Cerebellar cortex (tissue), 1 donor: ENCODE results near the gene ZCCHC13.
"Not testable (repeated sequence)": the region's sequence is repeated elsewhere in the genome, so short reads cannot be mapped to it uniquely, and the experiment has no call there.

Experiments used
- DNase-seq: peaks from one replicate; pipeline ENCODE4 v3.0.0-alpha.2; 2015; ENCODE audit warnings: low spot score

The ZCCHC13 gene

GRCh38 chrX:74304016-74304415 is at the start of gene ZCCHC13:
Gene ZCCHC13, plus strand, starts transcription at chrX:74304180. Its CDS starts 87 bp downstream, at chrX:74304267.
- DNase-seq: no peak

DNA sequence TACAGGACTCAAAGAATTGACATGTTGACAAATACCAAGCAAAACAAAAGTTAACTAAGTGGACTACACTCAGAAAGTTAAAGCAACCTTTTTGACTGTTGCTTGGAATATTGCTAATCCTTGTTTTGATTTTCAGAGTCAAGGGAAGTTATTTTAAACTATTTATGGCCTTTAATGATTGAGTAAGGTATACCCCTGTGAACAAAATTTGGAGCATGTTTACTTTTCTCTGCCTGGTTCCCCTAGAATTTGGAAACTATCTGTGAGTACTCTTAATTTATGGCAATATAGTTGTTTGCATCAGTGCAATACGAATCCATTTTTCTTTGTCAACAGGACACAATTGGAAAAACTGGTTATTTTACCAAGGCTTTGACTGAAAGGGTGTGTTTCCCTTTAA is 45.9 kb upstream of the ZCCHC13 start:
- DNase-seq: not testable (repeated sequence)

DNA sequence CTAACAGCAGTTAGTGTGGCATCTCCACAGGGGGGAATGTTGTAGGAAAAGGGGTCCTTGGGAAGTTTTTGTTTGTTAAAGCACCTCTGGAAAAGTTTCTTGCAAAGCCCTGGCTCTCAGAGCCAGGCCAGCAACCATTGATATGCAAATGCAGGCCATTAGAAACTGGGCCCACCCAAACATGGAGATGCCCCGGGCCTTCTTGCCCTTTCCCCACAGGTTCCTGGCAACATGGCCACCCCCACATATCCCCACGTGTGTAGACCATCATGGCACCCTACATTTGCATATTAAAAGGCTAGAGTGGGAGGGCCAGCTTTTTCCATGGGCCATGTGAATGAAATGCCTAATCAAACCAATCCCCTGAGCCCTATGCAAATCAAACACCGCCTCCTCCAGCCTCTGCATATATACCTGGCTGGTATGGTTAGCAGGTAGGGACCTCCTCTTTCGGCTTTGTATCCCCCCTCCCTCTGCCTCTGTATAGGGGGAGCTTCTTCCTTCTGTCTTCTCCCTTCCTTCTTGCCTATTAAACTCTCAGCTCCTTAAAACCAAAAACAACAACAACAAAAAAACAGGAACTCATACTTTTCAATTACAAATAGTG is 44.0 kb upstream of the ZCCHC13 start:
- DNase-seq: no peak

- DNase-seq: no peak
Observed at GRCh38 chrX:74262452-74263209, 41.3 kb upstream of the ZCCHC13 start.

- no peak for DNase-seq
Observed at GRCh38 chrX:74270393-74270792, 33.6 kb upstream of the ZCCHC13 start.

GRCh38 chrX:74272230-74272629 is 31.8 kb upstream of the ZCCHC13 start:
- DNase-seq: no peak

- DNase-seq: no peak
Observed at GRCh38 chrX:74274516-74274915, 29.5 kb upstream of the ZCCHC13 start.

DNA sequence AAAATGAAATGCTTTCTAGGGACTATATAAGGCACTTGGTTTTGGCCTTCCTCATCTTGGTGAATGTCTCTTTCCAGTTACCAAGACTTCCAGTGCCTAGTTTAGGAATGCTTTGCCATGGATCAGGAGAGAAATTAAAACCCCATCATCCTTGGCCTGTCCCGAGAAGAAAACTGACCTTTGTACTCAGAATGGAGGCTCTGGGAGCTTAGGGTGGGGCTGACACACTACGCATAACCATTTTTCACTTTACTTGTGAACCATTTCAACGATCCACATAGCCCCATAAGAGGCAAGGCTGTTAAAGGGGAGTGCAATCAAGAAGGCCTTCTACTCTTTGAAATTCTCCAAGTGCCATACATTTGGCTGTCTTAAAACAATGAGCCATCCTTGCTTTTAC is 26.7 kb upstream of the ZCCHC13 start:
- no peak for DNase-seq

DNA sequence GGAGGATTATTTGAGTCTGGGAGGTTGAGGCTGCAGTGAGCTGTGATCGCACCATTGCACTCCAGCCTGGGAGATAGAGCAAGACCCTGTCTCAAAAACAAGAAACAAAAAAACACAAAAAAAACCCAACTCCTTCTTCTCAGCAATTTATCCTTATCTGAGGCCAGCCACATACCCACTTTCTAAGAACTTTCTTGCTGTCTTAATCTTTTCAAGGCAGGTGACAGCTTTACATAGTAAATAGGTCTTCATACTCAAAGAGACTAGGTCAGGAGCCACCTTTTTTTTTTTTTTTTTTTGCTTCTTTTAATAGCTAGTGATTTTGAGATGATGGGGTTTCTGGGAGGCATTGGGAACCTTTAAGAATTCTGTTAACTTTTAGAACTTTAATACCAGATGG is 26.1 kb upstream of the ZCCHC13 start:
- DNase-seq: no peak

DNA sequence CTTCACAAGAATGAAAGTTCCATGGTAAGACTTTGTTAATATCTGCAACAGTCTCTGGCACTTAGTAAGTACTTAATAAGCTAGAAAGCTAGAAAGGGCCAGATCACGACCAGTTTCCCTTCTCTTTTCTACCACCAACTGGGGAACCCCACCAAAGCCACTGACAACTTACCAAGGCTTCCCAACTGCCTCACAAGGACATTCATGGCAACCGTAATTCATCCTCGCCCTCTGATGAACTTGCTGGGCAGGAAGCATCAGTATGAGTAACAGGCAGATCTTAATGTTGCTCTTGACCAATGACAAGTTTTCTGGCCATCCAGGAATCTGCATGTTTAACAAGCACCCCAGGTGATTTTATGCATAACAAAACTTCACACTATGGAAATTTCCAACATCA is 23.2 kb upstream of the ZCCHC13 start:
- DNase-seq: no peak

DNA sequence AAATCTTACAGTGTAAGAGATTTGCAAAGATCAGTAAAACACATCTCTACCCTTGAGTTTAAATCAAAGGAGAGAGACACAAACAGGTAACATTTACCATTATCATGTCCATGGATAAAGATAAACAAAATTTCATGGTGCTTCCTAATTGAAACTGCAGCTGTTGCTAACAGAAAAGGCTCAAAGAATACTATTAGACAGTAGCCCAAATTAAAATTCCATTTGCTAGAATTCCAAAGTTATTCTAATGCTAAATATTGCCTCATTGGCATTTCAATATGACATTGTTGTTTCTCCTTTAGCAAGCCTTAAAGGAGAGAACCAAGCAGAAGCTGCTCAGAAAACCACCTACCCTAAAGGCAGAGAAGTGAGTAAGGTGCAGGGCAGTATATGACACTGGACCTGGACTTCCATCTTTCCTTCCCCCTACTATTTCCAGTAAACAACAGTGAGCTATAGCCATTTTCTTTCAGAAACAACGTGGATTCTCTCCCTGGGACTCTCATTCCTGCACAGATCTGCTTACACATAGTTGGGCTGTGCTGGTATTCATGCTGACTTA is 19.5 kb upstream of the ZCCHC13 start:
- DNase-seq: no peak

DNA sequence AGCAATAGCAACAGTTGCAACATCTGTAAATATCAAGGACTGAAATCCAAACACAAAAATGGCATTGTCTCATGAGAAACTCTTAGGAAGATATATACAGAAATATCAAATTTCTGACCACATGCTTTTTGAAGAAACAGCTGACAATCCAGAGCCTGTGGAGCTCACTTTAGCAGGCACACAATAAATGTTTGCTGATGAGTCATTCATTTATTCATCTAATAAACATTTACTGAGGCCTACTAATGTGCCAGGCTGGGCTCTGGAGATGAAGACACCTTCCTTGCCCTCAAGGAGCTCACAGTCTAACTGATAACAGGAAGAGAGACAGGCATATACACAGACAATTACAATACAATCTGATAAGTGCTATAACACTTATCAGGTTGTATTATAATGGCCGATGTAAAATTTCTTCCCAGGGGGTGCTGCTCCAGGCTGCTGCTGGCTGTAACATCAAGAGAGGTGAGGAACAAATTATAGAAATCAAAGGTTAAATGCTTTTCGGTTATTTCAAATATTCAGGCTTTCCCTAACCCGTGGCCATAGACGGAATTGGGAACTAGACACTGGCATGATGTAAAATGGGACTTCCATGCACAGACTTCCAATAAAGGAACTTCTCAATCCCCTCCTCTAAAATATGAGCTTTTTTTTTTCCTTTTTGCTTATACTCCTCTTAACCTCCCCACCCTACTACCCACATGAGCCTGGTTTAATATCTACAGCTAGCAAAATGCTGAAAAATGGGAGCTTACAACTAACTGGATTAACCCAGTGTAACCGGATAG is 16.8 kb upstream of the ZCCHC13 start:
- no peak for DNase-seq

- no peak for DNase-seq
Observed at GRCh38 chrX:74291577-74291963, 12.4 kb upstream of the ZCCHC13 start.

- peak; percentile 90 for DNase-seq
Observed at GRCh38 chrX:74291964-74292807, 11.8 kb upstream of the ZCCHC13 start.

DNA sequence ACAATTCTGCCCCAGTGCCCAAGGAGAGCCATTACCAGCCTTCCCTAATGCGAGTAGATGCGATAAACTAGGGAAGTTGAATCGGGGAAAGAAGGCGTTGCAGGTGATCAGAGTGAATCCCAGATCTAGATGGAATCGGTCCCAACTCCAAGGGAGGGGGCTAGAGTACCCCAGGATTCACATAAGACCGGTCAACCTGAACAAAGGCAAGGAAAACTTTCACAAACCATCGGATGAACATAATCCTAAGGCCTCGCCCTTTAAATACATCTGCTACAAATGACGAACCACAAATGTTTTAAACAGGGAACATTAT is 11.2 kb upstream of the ZCCHC13 start:
- no peak for DNase-seq

DNA sequence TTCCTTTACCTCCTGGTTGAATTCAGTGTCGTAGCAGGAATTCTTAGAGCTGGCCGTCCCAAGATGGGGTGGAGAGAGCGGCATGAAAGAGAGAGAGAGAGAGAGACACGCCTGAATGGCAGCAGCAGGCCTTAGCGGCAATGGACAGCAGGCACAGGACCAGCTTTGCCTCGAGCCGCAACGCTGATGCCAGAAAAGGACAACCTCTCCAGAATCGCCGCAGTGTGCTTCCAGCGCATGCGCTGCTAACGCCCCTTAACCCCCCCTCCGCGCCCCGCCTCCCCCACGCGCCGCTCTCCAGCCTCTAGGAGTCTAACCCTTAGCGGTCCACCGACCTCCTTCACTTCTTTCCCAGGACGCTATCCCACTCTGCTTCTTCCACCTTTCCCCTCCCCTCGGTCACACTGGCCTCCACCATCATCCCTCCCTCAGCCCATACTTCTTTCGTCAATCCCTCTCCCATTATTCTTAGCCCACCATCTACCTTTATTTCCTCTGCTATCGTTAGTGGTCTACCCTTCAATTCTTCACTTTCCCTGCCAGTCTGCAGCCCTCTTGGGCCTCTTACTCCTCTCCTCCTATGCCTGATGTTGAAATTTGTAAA is 10.5 kb upstream of the ZCCHC13 start:
- DNase-seq: peak; percentile 85

DNA sequence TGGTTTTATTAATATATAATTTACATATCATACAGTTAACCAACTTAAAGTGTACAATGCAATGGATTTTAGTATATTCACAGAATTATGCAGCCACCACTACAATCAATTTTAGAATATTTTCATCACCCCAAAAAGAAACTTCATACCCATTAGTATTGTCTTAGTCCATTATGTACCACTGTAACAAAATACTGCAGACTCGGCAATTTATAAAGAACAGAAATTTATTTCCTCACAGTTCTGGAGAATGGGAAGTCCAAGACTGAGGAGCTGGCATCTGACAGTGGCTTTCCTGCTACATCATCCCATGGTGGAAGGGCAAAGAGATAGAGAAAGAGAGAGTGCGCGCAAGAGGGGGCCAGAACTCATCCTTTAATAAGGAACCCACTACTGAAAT is 8.9 kb upstream of the ZCCHC13 start:
- no peak for DNase-seq

DNA sequence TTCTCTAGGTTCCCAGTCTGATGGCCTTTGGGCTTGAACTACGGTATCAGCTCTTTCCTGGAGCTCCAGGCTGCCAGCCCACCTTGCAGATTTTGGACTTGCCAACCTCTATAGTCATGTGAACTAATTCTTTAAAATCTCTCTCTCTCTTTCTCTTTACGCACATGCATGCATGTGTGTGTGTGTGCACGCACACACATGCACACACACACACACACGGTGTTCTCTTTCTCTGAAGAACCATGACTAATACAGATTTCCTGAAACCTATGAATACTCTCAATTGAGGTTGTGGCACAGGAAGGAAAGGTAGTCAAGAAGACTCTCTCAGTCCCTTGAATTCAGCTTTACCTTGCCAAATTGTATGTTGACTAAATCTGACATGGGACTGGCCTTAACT is 6.2 kb upstream of the ZCCHC13 start:
- no peak for DNase-seq

- DNase-seq: no peak
Observed at GRCh38 chrX:74300869-74301268, 3.1 kb upstream of the ZCCHC13 start.

- DNase-seq: no peak
Observed at GRCh38 chrX:74318672-74319071, 14.7 kb downstream of the ZCCHC13 start.

DNA sequence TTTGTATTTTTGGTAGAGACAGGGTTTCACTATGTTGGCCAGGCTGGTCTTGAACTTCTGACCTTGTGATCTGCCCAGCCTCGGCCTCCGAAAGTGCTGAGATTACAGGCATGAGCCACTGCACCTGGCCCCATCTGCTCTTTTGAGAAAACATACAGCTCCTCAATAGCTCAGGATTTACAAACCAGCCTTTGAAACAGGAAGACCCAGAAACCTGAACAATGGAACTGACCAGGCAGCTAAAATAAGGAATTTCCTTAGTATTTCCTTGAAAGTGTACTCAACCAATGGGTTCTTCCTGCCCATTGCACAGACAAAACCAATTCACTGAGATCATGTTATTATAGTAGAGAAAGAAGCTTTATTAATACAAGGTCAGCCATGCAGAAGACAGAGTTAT is 15.3 kb downstream of the ZCCHC13 start:
- DNase-seq: not testable (repeated sequence)

GRCh38 chrX:74321191-74321590 is 17.2 kb downstream of the ZCCHC13 start:
- DNase-seq: no peak
